Right cardiac atrium (tissue), 5 donors: ENCODE data around the gene FGF9. TPM values are rescaled to one million over a fixed set of nuclear protein-coding genes. Genes with fewer than 3 reads are reported as not detected.

Source experiments
- ATAC-seq, 2 donors: fragments of 200-7000 bp; cut with Tn5 transposase; one replicate each; pipeline versions ENCODE4 v1.8.0 to v1.9.1; 2020; ENCODE audit warnings: moderate library complexity in 2 of 2, mild to moderate bottlenecking in 1 of 2
- DNase-seq, 3 donors: peaks; one replicate each; pipeline ENCODE4 v3.0.0-alpha.2; 2020
- H3K27ac ChIP-seq: one replicate; pipeline ENCODE4 v1.5.1; 2013; ENCODE audit warnings: mild to moderate bottlenecking, low read length, control low read depth, moderate library complexity
- H3K27me3 ChIP-seq: one replicate; pipeline ENCODE4 v1.6.1; 2013; ENCODE audit not compliant: control insufficient read depth, insufficient read depth
- H3K4me1 ChIP-seq: one replicate; pipeline ENCODE4 v1.6.1; 2013; ENCODE audit warnings: low read length; ENCODE audit not compliant: control insufficient read depth, insufficient read depth
- H3K4me3 ChIP-seq: one replicate; pipeline ENCODE4 v1.5.1; 2013; ENCODE audit warnings: low read length, control low read depth
- H3K9me3 ChIP-seq: one replicate; pipeline ENCODE4 v1.6.1; 2013; ENCODE audit warnings: low read length; ENCODE audit not compliant: control insufficient read depth
- WGBS: extraction: QIAGEN DNeasy Blood & Tissue Kit; methylation state at CpG from one replicate; pipeline ENCODE4 v1.1.7; 2013; 5-methylcytosine and 5-hydroxymethylcytosine counted together
- intact Hi-C, 4 donors: fragments of 100-400 bp; cut with DNase I; formaldehyde crosslinking; loops; one replicate each; pipeline versions ENCODE4 v1.11.0 to v1.14.0; 2022 to 2023
- polyA plus RNA-seq: library from polyadenylated mRNA; stranded (reverse); fragments of 200-250 nt; gene quantifications from one replicate; pipeline ENCODE4 v1.2.3, GENCODE V29; 2013
- total RNA-seq, 4 donors: library from RNA; stranded (reverse); fragmentation: NEBNext Ultra II Directional; extraction: Animal tissue kit (Norgen Biotek cat#: 25700); gene quantifications; one replicate each; pipeline ENCODE4 v1.2.1, GENCODE V29; 2021
- donor health status: healthy with polysubstance abuse.
- donor health status: DM: no; HTN: yes; CAD: no.
- donor health status: DM: no; HTN: no; CAD: no.
- donor health status: DM: no; HTN: yes; CAD: no; lungs with severe emphysema.
- donor health status: DM: yes; HTN: yes; CAD: no.

FGF9 gene
- total and polyA plus RNA-seq, 5 donors, result 3.6 to 13.0 (median 11.3) TPM

- no peak overlapping the region for H3K4me3 ChIP-seq
- no peaks in the 10 kb centered on the region for H3K9me3 ChIP-seq
- intact Hi-C loops, result no loop called here
- H3K4me1 ChIP-seq, result no peaks in the 10 kb centered on the region
- H3K27me3 ChIP-seq, result no peaks in the 10 kb centered on the region
- 54% methylated on average over 4 of the region's 4 CpGs for WGBS
- DNase-seq, result no peak
- ATAC-seq, result no peak
- H3K27ac ChIP-seq, result no peak overlapping the region
Measured at GRCh38 chr13:21717817-21718216, 46.9 kb downstream of the FGF9 start.

- 81% methylated on average over 7 of the region's 7 CpGs for WGBS
- no peak overlapping the region for H3K27ac ChIP-seq
- ATAC-seq (no peak), DNase-seq (no peak)
- intact Hi-C loops, result no loop called here
- H3K27me3 ChIP-seq, result no peaks in the 10 kb centered on the region
- no peak overlapping the region for H3K4me3 ChIP-seq
- no peaks in the 10 kb centered on the region for H3K9me3 ChIP-seq
- H3K4me1 ChIP-seq, result no peaks in the 10 kb centered on the region
Measured at GRCh38 chr13:21719463-21719862, 48.6 kb downstream of the FGF9 start.

GRCh38 chr13:21723807-21724505 is 53.1 kb downstream of the FGF9 start:
- no peak overlapping the region for H3K27ac ChIP-seq
- no peaks in the 10 kb centered on the region for H3K9me3 ChIP-seq
- H3K27me3 ChIP-seq, result no peaks in the 10 kb centered on the region
- DNase-seq, result no peak
- intact Hi-C loops, result no loop called here
- no peaks in the 10 kb centered on the region for H3K4me1 ChIP-seq
- H3K4me3 ChIP-seq, result no peak overlapping the region
- no peak for ATAC-seq
- 83% methylated on average over 17 of the region's 17 CpGs for WGBS

GRCh38 chr13:21730186-21730880 is 59.5 kb downstream of the FGF9 start:
- intact Hi-C loops, result no loop called here
- Histone ChIP-seq H3K9me3 (no peaks in the 10 kb centered on the region), H3K27me3 (no peaks in the 10 kb centered on the region), H3K4me3 (no peak overlapping the region), H3K27ac (no peak overlapping the region), H3K4me1 (no peaks in the 10 kb centered on the region)
- ATAC-seq, result no peak
- no peak for DNase-seq
- WGBS, result 78% methylated on average over 9 of the region's 9 CpGs

- no peaks in the 10 kb centered on the region for H3K9me3 ChIP-seq
- H3K27ac ChIP-seq, result no peak overlapping the region
- DNase-seq (no peak), ATAC-seq (no peak)
- H3K4me3 ChIP-seq, result no peak overlapping the region
- H3K4me1 ChIP-seq, result no peaks in the 10 kb centered on the region
- 69% methylated on average over 9 of the region's 9 CpGs for WGBS
- intact Hi-C loops, result no loop called here
- no peaks in the 10 kb centered on the region for H3K27me3 ChIP-seq
Measured at GRCh38 chr13:21733475-21734263, 62.8 kb downstream of the FGF9 start.

- DNase-seq (no peak), ATAC-seq (no peak)
- H3K9me3 ChIP-seq, result no peaks in the 10 kb centered on the region
- no peaks in the 10 kb centered on the region for H3K4me1 ChIP-seq
- H3K27me3 ChIP-seq, result no peaks in the 10 kb centered on the region
- no peak overlapping the region for H3K27ac ChIP-seq
- intact Hi-C loops, result no loop called here
- no peak overlapping the region for H3K4me3 ChIP-seq
- 87% methylated on average over 7 of the region's 7 CpGs for WGBS
Measured at GRCh38 chr13:21734961-21735360, 64.1 kb downstream of the FGF9 start.

- peak overlapping the region; percentile 17 for H3K4me3 ChIP-seq
- intact Hi-C loops, result no loop called here
- no peaks in the 10 kb centered on the region for H3K27me3 ChIP-seq
- no peaks in the 10 kb centered on the region for H3K9me3 ChIP-seq
- H3K27ac ChIP-seq, result peak overlapping the region; percentile 82
- DNase-seq, result peak in 2 of 3 donors; percentile 58 to 70
- 17% methylated on average over 14 of the region's 14 CpGs for WGBS
- H3K4me1 ChIP-seq, result no peaks in the 10 kb centered on the region
- ATAC-seq, result peak; percentile 69 to 74
Measured at GRCh38 chr13:21735701-21736401, 65.0 kb downstream of the FGF9 start.

- WGBS, result 79% methylated on average over 5 of the region's 5 CpGs
- H3K9me3 ChIP-seq, result no peaks in the 10 kb centered on the region
- H3K27me3 ChIP-seq, result no peaks in the 10 kb centered on the region
- DNase-seq (no peak), ATAC-seq (no peak)
- H3K27ac ChIP-seq, result no peak overlapping the region
- no peaks in the 10 kb centered on the region for H3K4me1 ChIP-seq
- intact Hi-C loops, result no loop called here
- H3K4me3 ChIP-seq, result no peak overlapping the region
Measured at GRCh38 chr13:21736926-21737325, 66.1 kb downstream of the FGF9 start.

GRCh38 chr13:21738630-21739029 is 67.8 kb downstream of the FGF9 start:
- no peaks in the 10 kb centered on the region for H3K27me3 ChIP-seq
- no peak overlapping the region for H3K4me3 ChIP-seq
- no peaks in the 10 kb centered on the region for H3K9me3 ChIP-seq
- no peak for DNase-seq
- intact Hi-C loops, result no loop called here
- H3K27ac ChIP-seq, result no peak overlapping the region
- no peak for ATAC-seq
- WGBS, result 80% methylated on average over 5 of the region's 5 CpGs
- H3K4me1 ChIP-seq, result no peaks in the 10 kb centered on the region

- Histone ChIP-seq H3K27me3 (no peaks in the 10 kb centered on the region), H3K4me1 (no peaks in the 10 kb centered on the region), H3K9me3 (no peaks in the 10 kb centered on the region), H3K4me3 (no peak overlapping the region), H3K27ac (no peak overlapping the region)
- no peak for DNase-seq
- intact Hi-C loops, result no loop called here
- ATAC-seq, result no peak
- WGBS, result 63% methylated on average over 8 of the region's 8 CpGs
Measured at GRCh38 chr13:21739771-21740170, 68.9 kb downstream of the FGF9 start.
